H1 (cell line): Measurements from ENCODE around the gene BOD1L2. TPM values are rescaled to one million over a fixed set of nuclear protein-coding genes. Genes with fewer than 3 reads are reported as not detected.

Experiments used
- BACH1 ChIP-seq: IDR thresholded peaks from 2 replicates; pipeline ENCODE4 v1.6.1; 2012; ENCODE audit warnings: low read length, improper control_type of control experiment
- CTBP2 ChIP-seq: IDR thresholded peaks from 2 replicates; pipeline ENCODE4 v1.7.0; 2011; ENCODE audit warnings: borderline replicate concordance, mild to moderate bottlenecking, moderate library complexity, mixed read lengths, low read length; ENCODE audit not compliant: insufficient read depth, insufficient read length
- EZH2 ChIP-seq: fragments of 200-600 bp; sonication (generic); IDR thresholded peaks from 2 replicates; pipeline ENCODE4 v1.7.1; 2012; ENCODE audit warnings: low read depth, mild to moderate bottlenecking, moderate library complexity, low read length, inconsistent platforms; ENCODE audit not compliant: severe bottlenecking
- HDAC6 ChIP-seq: IDR thresholded peaks from one replicate; pipeline ENCODE4 v1.7.1; 2012; ENCODE audit warnings: low read depth, mild to moderate bottlenecking, inconsistent platforms, low read length, moderate library complexity
- SP4 ChIP-seq: IDR thresholded peaks from 2 replicates; pipeline ENCODE4 v1.6.1; 2012; ENCODE audit warnings: low read length, inconsistent platforms
- SUZ12 ChIP-seq: fragments of 200-600 bp; sonication (generic); IDR thresholded peaks from 2 replicates; pipeline ENCODE4 v1.6.1; 2012; ENCODE audit warnings: mild to moderate bottlenecking, inconsistent platforms, low read length, moderate library complexity, mixed read lengths
- TAF7 ChIP-seq: optimal IDR thresholded peaks from 2 replicates; pipeline ENCODE3; 2011; ENCODE audit warnings: low read depth, mild to moderate bottlenecking, inconsistent platforms, low read length, moderate library complexity, borderline replicate concordance
- ZNF274 ChIP-seq: IDR thresholded peaks from 2 replicates; pipeline ENCODE4 v1.7.0; 2012; ENCODE audit warnings: low read length, borderline replicate concordance; ENCODE audit errors: extremely low read depth
- polyA plus RNA-seq, 7 experiments: library from polyadenylated mRNA; depleted of rRNA in 3 of 7; stranded (reverse) in 5 of 7; unstranded in 2 of 7; fragments of >200 nt in 5 of 7; fragments of 200-250 nt in 2 of 7; gene quantifications; 1 replicate in 5 of 7; 2 replicates in 1 of 7; 4 replicates in 1 of 7; pipeline versions ENCODE4 v1.2.1 to v1.2.3, GENCODE V29; 2011 to 2013; ENCODE audit warnings: missing spikeins in 2 of 7, mixed read lengths in 2 of 7
- total RNA-seq: library from RNA; stranded (reverse); fragmentation: NEBNext Ultra II Directional; extraction: Animal tissue kit (Norgen Biotek cat#: 25700); gene quantifications from 2 replicates; pipeline ENCODE4 v1.2.1, GENCODE V29; 2021

Gene BOD1L2
- total and polyA plus RNA-seq, 2 of the 8 experiments (the other 6 are each of a cell fraction or from before 2014, with no cell fraction given), result not detected

- TF ChIP-seq HDAC6, result no peak
- TF ChIP-seq TAF7, result no peak
- TF ChIP-seq SP4, result no peak
- no peak for TF ChIP-seq BACH1
- no peak for TF ChIP-seq CTBP2
- TF ChIP-seq ZNF274, result no peak
- TF ChIP-seq EZH2, result no peak
- TF ChIP-seq SUZ12, result no peak
These were observed 36.6 kb upstream of the BOD1L2 start (continued) for GRCh38 chr18:57110290-57110689.
